ENCODE results near the gene TUBGCP3. TPM values are rescaled to one million over a fixed set of nuclear protein-coding genes. Genes with fewer than 3 reads are reported as not detected.

The TUBGCP3 gene
- total and polyA plus RNA-seq, 4 donors = 3.6 to 45.9 (median 27.4) TPM

DNA sequence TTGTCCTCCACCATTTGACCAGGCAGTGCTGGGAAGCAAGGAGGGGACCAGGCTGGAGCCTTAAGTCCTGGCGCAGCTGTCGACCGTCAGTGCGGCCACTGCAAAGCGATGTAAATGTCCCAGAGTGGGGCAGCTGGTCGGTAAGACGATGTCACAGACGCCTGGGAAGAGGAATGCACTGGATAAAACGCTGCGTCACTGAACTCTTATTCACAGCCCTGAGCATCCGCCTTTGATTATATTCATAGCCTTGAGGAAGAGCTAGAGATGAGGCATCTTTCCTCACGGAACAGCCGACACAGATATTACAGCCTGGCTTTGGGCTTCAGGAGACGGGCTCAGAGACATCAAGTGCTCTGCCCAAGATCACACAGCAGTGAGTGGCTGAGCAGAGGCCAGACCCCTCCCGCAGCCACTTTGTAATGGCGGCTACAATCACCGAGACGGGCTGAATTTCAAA lies 17.6 kb upstream of the TUBGCP3 start:
- DNase-seq (no peak), ATAC-seq (ENCODE audit: low FRiP score) (no peak)
- Histone ChIP-seq H3K9me3 (ENCODE audit: control insufficient read depth, low read length) (no peaks in the 10 kb centered on the region), H3K4me1 (ENCODE audit: control insufficient read depth in 1 of 2, insufficient read depth in 2 of 2, low read length in 2 of 2) (no peaks in the 10 kb centered on the region), H3K27ac (ENCODE audit: low read depth in 1 of 2, low read length in 2 of 2) (no peak overlapping the region), H3K36me3 (ENCODE audit: control insufficient read depth in 1 of 2, insufficient read depth in 2 of 2, low read length in 1 of 2) (no peaks in the 10 kb centered on the region), H3K27me3 (ENCODE audit: control insufficient read depth in 1 of 2, insufficient read depth in 2 of 2, low read length in 1 of 2) (no peaks in the 10 kb centered on the region), H3K4me3 (ENCODE audit: low read length in 2 of 2) (no peak overlapping the region)
- WGBS, 2 donors = 76% methylated on average over 18 of the region's 18 CpGs
- intact Hi-C loops (cut with DNase I) = loop anchor here in 1 of 2 donors (10.0 kb wide), 1 partner anchor 1131 kb away; no protein-coding TSS in a partner anchor

DNA sequence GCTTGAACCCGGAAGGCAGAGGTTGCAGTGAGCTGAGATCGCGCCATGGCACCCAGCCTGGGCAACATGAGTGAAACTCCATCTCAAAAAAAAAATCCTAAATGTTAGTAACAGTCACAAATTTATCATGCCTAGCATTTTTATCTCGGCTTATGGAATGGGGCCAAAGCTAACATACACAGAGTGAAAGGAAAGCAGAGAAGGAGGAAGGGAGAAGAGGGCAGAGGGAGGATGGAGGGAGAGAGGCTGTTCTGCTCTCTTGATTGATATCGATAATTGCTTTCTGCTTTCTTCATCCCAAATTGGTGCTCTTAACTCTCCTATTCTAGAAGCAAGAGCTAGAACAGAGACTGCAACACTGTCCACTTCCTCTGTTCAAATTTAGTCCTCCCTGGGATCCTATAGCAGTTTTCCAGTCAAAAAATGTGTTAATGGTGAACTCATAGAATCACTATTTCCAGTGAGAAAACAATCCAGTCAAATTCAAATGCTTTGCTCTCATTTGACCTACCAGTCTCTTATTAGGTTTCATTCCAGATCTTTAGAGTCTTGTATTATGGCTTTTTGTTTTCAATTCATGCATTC lies 15.8 kb upstream of the TUBGCP3 start:
- H3K9me3 ChIP-seq (ENCODE audit: control insufficient read depth, low read length) = no peaks in the 10 kb centered on the region
- intact Hi-C loops (cut with DNase I) = loop anchor here in 1 of 2 donors (2.0 to 10.0 kb wide), 2 partner anchors 15 to 1129 kb away; partner anchors contain the start of gene TUBGCP3
- 1 to 3% methylated on average over 5 of the region's 5 CpGs for WGBS, 2 donors
- no peaks in the 10 kb centered on the region for H3K4me1 ChIP-seq (ENCODE audit: control insufficient read depth in 1 of 2, insufficient read depth in 2 of 2, low read length in 2 of 2)
- H3K27ac ChIP-seq (ENCODE audit: low read depth in 1 of 2, low read length in 2 of 2) = peak overlapping the region in 1 of 2 donors; percentile 30
- H3K4me3 ChIP-seq (ENCODE audit: low read length in 2 of 2) = no peak overlapping the region
- no peaks in the 10 kb centered on the region for H3K27me3 ChIP-seq (ENCODE audit: control insufficient read depth in 1 of 2, insufficient read depth in 2 of 2, low read length in 1 of 2)
- ATAC-seq (ENCODE audit: low FRiP score) (no peak), DNase-seq (no peak)
- H3K36me3 ChIP-seq (ENCODE audit: control insufficient read depth in 1 of 2, insufficient read depth in 2 of 2, low read length in 1 of 2) = no peaks in the 10 kb centered on the region

DNA sequence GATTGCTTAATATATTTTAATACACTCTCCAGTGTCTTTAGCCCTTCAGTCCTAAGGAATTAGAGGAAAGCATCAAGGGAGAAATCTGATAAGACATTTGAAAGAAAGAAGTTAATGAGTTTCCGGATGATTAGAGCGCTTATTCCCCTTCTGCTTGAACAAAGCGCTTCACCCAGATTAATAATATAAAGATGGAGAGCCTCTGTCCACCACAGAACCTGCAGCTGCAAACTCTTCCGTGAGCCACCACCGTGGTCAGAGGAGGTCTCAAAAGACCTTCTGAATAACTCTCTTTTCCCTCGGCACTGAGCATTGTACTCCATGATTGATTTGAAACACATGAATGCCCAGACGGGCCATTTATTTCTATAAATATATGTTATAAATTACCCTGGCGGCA lies 14.2 kb upstream of the TUBGCP3 start:
- no peak for DNase-seq
- H3K27ac ChIP-seq (ENCODE audit: low read depth in 1 of 2, low read length in 2 of 2) = no peak overlapping the region
- H3K27me3 ChIP-seq (ENCODE audit: control insufficient read depth in 1 of 2, insufficient read depth in 2 of 2, low read length in 1 of 2) = no peaks in the 10 kb centered on the region
- ATAC-seq (ENCODE audit: low FRiP score) = no peak
- no peaks in the 10 kb centered on the region for H3K9me3 ChIP-seq (ENCODE audit: control insufficient read depth, low read length)
- intact Hi-C loops (cut with DNase I) = loop anchor here in 1 of 2 donors (2.0 to 10.0 kb wide), 2 partner anchors 13 to 1127 kb away; partner anchors contain the start of gene TUBGCP3
- WGBS, 2 donors = 66 to 77% methylated on average over 8 of the region's 8 CpGs
- no peaks in the 10 kb centered on the region for H3K4me1 ChIP-seq (ENCODE audit: control insufficient read depth in 1 of 2, insufficient read depth in 2 of 2, low read length in 2 of 2)
- no peaks in the 10 kb centered on the region for H3K36me3 ChIP-seq (ENCODE audit: control insufficient read depth in 1 of 2, insufficient read depth in 2 of 2, low read length in 1 of 2)
- H3K4me3 ChIP-seq (ENCODE audit: low read length in 2 of 2) = no peak overlapping the region

DNA sequence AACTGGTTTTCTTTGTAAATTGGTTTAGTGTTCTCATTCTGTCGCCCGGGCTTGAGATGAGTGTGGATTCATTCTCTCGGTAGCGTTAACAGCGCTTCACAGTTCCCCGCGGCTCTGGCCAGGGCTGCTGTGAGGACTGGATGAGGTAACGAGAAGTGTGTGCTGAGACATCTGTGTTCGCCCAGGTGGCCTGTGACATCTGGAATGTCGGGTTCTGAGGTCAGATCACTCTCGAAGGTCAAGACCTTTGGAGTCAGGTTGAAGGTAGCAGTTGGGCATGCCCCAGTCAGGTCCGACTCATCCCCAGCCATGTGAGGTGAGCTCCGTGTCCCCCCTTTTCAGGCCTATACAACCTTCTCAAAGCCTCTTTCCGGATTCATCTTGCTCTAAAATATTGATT lies 13.4 kb upstream of the TUBGCP3 start:
- no peaks in the 10 kb centered on the region for H3K9me3 ChIP-seq (ENCODE audit: control insufficient read depth, low read length)
- no peak for ATAC-seq (ENCODE audit: low FRiP score)
- 95% methylated on average over 14 of the region's 14 CpGs for WGBS, 2 donors
- no peaks in the 10 kb centered on the region for H3K36me3 ChIP-seq (ENCODE audit: control insufficient read depth in 1 of 2, insufficient read depth in 2 of 2, low read length in 1 of 2)
- no peak overlapping the region for H3K4me3 ChIP-seq (ENCODE audit: low read length in 2 of 2)
- H3K27me3 ChIP-seq (ENCODE audit: control insufficient read depth in 1 of 2, insufficient read depth in 2 of 2, low read length in 1 of 2) = no peaks in the 10 kb centered on the region
- H3K4me1 ChIP-seq (ENCODE audit: control insufficient read depth in 1 of 2, insufficient read depth in 2 of 2, low read length in 2 of 2) = no peaks in the 10 kb centered on the region
- no peak for DNase-seq
- intact Hi-C loops (cut with DNase I) = loop anchor here in 1 of 2 donors (10.0 kb wide), 1 partner anchor 1127 kb away; no protein-coding TSS in a partner anchor
- no peak overlapping the region for H3K27ac ChIP-seq (ENCODE audit: low read depth in 1 of 2, low read length in 2 of 2)

DNA sequence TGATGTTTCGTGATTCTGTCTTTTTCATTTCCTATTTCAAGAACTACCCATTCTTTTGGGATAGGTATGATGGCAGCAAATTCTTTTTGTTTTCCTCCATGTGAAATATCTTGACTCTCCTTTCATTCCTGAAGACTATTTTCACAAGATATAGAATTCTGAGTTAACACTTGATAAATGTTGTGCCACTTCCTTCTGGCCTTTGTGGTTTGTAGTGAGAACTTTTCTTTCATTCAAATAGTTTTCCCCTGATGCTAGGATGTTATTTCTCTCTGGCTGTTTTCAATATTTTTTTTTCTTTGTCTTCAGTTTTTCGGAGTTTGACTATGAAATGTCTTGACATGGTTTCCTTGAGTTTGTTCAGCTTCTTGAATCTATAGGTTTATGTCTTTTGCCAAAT lies 8.3 kb upstream of the TUBGCP3 start:
- 46 to 49% methylated on average over 2 of the region's 2 CpGs for WGBS, 2 donors
- Histone ChIP-seq H3K9me3 (ENCODE audit: control insufficient read depth, low read length) (no peaks in the 10 kb centered on the region), H3K27me3 (ENCODE audit: control insufficient read depth in 1 of 2, insufficient read depth in 2 of 2, low read length in 1 of 2) (no peaks in the 10 kb centered on the region), H3K4me1 (ENCODE audit: control insufficient read depth in 1 of 2, insufficient read depth in 2 of 2, low read length in 2 of 2) (no peaks in the 10 kb centered on the region), H3K36me3 (ENCODE audit: control insufficient read depth in 1 of 2, insufficient read depth in 2 of 2, low read length in 1 of 2) (no peaks in the 10 kb centered on the region), H3K4me3 (ENCODE audit: low read length in 2 of 2) (no peak overlapping the region), H3K27ac (ENCODE audit: low read depth in 1 of 2, low read length in 2 of 2) (no peak overlapping the region)
- no peak for ATAC-seq (ENCODE audit: low FRiP score)
- intact Hi-C loops (cut with DNase I) = no loop called here
- DNase-seq = no peak

DNA sequence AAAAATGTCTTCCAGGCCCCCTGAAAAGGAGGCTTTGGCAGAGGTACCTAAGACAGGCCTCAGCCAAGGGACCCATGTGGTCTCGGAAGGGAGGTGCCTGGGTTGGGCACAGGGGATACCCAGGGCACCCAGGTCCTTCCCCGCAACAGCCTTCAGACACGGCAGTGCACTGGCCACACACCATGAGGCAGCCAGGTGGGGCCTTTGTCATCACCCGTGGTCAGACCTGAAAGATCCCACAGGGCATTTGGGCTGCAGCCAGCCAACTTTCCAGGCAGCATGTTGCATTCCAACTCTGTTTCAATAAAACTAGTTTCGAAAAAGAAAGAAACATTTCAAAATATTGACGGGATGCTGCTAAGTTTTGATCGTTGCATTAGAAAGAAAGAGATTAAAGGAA lies 4.7 kb upstream of the TUBGCP3 start:
- Histone ChIP-seq H3K4me3 (ENCODE audit: low read length in 2 of 2) (no peak overlapping the region), H3K36me3 (ENCODE audit: control insufficient read depth in 1 of 2, insufficient read depth in 2 of 2, low read length in 1 of 2) (no peaks in the 10 kb centered on the region), H3K27me3 (ENCODE audit: control insufficient read depth in 1 of 2, insufficient read depth in 2 of 2, low read length in 1 of 2) (no peaks in the 10 kb centered on the region), H3K4me1 (ENCODE audit: control insufficient read depth in 1 of 2, insufficient read depth in 2 of 2, low read length in 2 of 2) (no peaks in the 10 kb centered on the region), H3K27ac (ENCODE audit: low read depth in 1 of 2, low read length in 2 of 2) (no peak overlapping the region), H3K9me3 (ENCODE audit: control insufficient read depth, low read length) (no peaks in the 10 kb centered on the region)
- WGBS, 2 donors = 87 to 88% methylated on average over 7 of the region's 7 CpGs
- DNase-seq = no peak
- ATAC-seq (ENCODE audit: low FRiP score) = no peak
- intact Hi-C loops (cut with DNase I) = no loop called here

DNA sequence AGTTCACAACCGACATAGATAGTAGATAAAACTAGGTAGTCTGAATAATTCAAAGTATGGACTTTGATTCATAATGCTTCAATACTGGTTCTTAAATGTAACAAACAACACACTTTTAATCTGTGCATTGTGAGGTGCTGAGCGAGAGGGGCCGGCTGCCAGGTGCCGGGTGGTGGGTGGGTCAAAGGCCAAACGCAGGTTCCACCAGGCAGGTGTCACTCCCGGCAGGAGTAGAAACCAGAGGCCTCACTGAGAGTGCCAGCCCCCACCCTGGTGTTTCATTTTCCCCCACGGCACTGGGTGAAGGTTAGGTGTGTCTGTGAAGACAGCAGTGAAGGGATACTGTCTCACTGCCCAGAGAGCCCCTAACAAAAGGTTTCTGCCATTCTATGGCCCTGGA lies 4.2 kb upstream of the TUBGCP3 start:
- Histone ChIP-seq H3K4me3 (ENCODE audit: low read length in 2 of 2) (no peak overlapping the region), H3K36me3 (ENCODE audit: control insufficient read depth in 1 of 2, insufficient read depth in 2 of 2, low read length in 1 of 2) (no peaks in the 10 kb centered on the region), H3K27ac (ENCODE audit: low read depth in 1 of 2, low read length in 2 of 2) (no peak overlapping the region), H3K27me3 (ENCODE audit: control insufficient read depth in 1 of 2, insufficient read depth in 2 of 2, low read length in 1 of 2) (no peaks in the 10 kb centered on the region), H3K9me3 (ENCODE audit: control insufficient read depth, low read length) (no peaks in the 10 kb centered on the region), H3K4me1 (ENCODE audit: control insufficient read depth in 1 of 2, insufficient read depth in 2 of 2, low read length in 2 of 2) (no peaks in the 10 kb centered on the region)
- 90 to 91% methylated on average over 7 of the region's 7 CpGs for WGBS, 2 donors
- DNase-seq (no peak), ATAC-seq (ENCODE audit: low FRiP score) (no peak)
- intact Hi-C loops (cut with DNase I) = no loop called here

DNA sequence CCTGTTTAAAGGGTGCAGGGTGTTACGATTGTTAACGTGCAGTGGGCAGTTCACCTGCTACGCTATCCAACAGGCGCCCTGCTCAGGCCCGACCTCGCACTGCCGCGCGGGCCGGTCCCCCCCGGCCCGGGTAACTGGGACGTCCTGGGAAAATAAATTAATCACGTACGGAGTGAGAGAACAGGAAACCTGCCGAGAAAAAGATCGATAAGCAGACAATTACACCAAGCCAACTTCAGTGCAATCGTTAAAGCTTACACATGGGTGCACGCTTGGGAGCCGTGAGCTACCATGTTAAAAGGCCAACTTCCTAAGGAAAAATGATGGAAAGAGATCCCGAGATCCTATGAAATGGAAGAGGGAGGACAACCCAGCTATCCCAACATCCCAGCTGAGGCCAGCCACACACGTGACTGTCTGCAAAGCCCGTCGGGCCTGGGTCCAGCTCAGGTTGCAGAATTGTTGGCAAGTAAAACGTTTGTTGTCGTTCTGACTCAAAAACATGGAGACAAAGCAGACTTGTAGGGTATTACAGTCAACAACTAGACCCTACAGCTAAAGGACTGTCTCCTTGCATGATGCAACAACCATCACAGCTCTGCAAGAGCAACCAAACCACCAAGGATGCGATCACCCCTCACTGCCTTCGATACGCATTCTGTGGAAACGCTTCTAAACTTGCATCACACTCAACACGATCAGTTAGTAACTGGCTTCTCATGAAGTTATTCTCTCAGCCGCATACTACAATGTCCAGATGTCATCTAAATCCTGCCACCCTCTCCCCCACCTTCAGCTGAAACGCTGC lies 741 bp upstream of the TUBGCP3 start:
- peak overlapping the region; percentile 43 to 83 for H3K27ac ChIP-seq (ENCODE audit: low read depth in 1 of 2, low read length in 2 of 2)
- no peaks in the 10 kb centered on the region for H3K36me3 ChIP-seq (ENCODE audit: control insufficient read depth in 1 of 2, insufficient read depth in 2 of 2, low read length in 1 of 2)
- WGBS, 2 donors = 62 to 67% methylated on average over 33 of the region's 33 CpGs
- peak; percentile 9 for ATAC-seq (ENCODE audit: low FRiP score)
- no peaks in the 10 kb centered on the region for H3K4me1 ChIP-seq (ENCODE audit: control insufficient read depth in 1 of 2, insufficient read depth in 2 of 2, low read length in 2 of 2)
- H3K9me3 ChIP-seq (ENCODE audit: control insufficient read depth, low read length) = no peaks in the 10 kb centered on the region
- H3K4me3 ChIP-seq (ENCODE audit: low read length in 2 of 2) = peak overlapping the region; percentile 66 to 99
- DNase-seq = no peak
- intact Hi-C loops (cut with DNase I) = loop anchor here in 1 of 2 donors (2.0 kb wide), 1 partner anchor 14 kb away; no protein-coding TSS in a partner anchor
- no peaks in the 10 kb centered on the region for H3K27me3 ChIP-seq (ENCODE audit: control insufficient read depth in 1 of 2, insufficient read depth in 2 of 2, low read length in 1 of 2)

Measured in aorta (tissue), 5 donors.